Activated CD4-positive, alpha-beta T cell treated with anti-CD3 and anti-CD28 coated beads for 1 hour (primary cell): ENCODE results near the gene ZKSCAN5.
"Not testable (repeated sequence)": the region's sequence is repeated elsewhere in the genome, so short reads cannot be mapped to it uniquely, and the experiment has no call there.

Source experiments
- DNase-seq: peaks from one replicate; pipeline ENCODE4 v3.0.0-alpha.2; 2020

The ZKSCAN5 gene

DNA sequence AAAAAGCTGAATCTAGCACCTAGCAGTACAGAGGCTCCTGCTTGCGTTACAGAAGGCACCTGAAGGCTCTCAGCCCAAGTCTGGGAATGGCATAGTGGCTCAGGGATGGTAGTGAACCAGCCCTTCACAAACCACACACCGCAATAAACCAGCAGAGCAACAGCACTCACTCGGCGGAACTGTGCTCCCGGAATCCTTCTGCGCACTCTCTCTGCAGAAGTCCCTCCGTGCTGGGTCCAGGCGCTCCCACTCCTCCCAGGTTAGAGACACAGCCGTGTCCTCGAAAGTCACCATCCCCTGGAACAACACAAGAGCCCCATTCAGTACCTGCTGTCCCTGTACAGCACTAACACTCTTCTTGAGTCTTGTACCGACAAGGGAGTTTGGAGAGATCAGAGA lies 5.9 kb upstream of the ZKSCAN5 start:
- DNase-seq: no peak

DNA sequence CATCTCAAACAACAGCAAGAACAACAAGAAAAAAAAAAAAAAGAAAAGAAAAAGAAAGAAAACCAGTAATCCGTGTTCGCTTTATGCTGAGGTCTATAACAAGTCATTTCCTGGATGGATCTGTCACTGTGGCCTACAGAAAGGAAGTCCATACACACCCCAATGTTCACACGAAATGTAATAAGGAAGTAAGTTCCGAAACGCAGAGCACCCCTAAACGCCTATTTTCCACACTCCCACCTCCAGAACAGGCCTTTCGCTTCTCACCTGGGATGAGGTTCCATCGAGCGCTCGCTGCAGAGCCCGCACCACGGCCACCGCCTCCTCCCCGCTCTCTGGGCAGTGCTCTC lies 5.1 kb upstream of the ZKSCAN5 start:
- DNase-seq: no peak

GRCh38 chr7:99499721-99500636 lies 4.5 kb upstream of the ZKSCAN5 start, which contains the start of gene ZNF394:
Gene ZNF394, minus strand, starts transcription at chr7:99500281. Its CDS starts 188 bp downstream, at chr7:99500093.
- peak; percentile 82 for DNase-seq

DNA sequence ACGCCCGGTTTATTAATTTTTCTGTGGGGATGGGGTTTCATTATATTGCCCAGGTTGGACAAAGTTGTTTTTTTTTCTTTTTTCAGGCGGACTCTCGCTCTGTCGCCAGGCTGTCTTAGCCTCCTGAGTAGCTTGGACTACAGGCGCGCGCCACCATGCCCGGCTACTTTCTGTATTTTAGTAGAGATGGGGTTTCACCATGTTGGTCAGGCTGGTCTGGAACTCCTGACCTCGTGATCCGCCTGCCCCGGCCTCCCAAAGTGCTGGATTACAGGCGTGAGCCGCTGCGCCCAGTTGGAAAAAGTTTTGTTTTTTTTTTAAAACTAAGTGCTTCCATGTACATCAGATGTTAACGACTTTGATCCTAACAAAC lies 3.8 kb upstream of the ZKSCAN5 start:
- DNase-seq: no peak

GRCh38 chr7:99501236-99501635 lies 3.2 kb upstream of the ZKSCAN5 start:
- not testable (repeated sequence) for DNase-seq

DNA sequence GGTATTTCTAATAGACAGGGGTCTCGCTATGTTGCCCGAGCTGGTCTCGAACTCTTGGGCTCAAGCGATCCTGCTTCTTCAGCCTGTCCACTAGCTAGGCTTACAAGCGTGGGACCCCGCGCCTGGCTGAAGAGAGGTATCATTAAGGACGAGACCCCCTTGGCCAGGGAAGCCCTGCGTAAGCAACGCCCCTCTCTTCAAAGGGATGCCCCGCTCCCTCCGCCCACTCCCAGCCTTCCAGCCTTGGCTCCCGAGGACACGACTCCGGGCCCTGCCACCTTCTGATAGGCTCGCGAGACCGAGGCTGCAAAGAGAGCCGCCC lies 220 bp upstream of the ZKSCAN5 start:
- no peak for DNase-seq

DNA sequence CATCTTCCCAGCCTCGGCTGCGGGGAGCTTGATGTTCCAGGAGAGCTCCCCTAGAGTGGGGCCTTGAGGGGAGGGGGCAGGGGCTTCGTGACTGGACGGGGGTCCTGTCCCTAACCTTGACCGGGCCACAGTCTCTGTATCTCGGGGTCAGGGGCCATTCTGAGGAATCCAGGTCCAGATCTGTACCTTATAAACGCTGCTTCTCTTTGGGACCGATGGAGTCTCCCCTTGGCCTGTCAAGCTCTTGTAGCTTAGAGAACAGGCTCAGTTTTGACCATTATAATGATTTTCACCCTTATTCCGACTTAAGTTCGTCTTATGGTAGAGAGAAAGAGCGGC lies 831 bp downstream of the ZKSCAN5 start:
- no peak for DNase-seq

GRCh38 chr7:99514050-99514449 lies 9.6 kb downstream of the ZKSCAN5 start:
- DNase-seq: no peak

DNA sequence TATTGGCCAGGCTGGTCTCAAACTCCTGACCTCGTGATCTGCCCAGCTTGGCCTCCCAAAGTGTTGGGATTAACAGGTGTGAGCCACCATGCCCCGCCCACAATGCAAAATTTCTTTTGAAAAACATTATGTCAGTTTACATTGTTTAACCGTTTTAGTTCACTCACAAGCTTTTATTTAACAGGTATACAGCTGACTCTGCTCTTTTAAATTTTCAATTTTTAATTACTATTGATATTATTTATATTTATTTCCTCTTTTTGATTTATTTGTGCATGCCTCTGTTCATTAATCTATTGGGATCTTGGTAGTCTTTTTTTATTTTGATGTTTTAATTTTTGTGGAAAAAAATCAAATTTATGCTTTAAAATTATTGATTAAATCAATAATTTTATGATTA lies 16.9 kb downstream of the ZKSCAN5 start:
- DNase-seq: no peak

- no peak for DNase-seq
These were observed 21.4 kb downstream of the ZKSCAN5 start for GRCh38 chr7:99525713-99526440.

GRCh38 chr7:99531354-99531765 lies 26.9 kb downstream of the ZKSCAN5 start:
- DNase-seq: no peak

- no peak for DNase-seq
These were observed 31.2 kb downstream of the ZKSCAN5 start for GRCh38 chr7:99535667-99536066.

DNA sequence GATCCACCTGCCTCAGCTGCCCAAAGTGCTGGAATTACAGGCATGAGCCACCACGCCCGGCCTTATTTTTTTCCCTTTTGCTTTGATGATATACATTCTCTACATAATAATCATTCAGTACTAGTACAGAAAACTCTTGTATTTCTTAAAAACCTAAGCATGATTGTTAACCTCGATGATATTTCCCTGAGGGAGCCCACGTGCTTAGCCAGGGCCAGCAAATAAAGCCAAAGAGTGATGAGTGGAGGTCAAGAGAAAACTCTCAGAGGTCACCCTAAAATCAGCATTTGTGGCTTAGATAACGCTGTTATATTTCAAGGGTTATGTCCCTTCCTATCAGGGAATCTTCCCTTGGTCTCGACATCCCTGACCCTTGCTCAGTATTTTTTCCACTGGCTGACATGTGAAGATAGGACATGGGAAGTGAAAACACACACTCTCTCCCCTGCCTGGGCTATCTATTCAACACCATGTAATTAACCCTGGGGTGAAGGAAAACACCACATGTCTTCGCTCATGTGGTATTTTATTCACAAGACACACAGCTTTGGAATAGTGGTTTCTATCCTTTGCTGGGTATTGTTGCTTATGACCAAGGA lies 34.9 kb downstream of the ZKSCAN5 start:
- DNase-seq: no peak

DNA sequence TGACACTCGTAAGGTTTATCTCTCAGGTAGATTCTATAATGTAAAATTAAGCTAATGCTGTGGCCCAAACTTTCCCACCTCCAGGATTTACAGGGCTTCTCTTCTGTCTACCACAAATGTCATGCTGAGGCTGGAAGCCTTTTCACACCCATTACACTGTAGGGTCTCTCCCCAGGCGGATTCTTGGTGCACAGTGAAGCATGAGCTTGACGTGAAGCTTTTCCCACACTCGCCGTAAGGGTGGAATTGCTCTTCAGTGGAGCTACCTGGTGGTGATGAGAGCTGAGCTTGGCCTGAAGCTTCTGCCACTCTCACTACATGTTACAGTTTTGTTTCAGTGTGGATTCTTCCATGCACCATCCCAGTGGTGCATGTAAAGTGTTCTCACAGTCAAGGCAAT lies 36.1 kb downstream of the ZKSCAN5 start:
- no peak for DNase-seq

DNA sequence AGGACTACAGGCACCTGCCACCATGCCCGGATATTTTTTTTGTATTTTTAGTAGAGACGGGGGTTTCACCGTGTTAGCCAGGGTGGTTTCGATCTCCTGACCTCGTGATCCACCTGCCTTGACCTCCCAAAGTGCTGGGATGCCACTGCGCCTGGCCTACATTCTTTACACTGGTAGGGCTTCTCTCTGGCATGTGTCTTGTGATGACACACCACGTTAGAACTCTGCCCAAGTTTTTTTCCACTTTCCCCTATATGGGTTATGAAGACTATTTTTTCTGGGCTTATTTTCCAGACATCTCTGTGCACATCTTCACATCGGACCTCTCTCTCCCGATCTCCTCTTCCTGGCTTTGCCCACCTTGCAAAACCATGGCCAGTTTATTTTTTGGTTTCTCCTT lies 36.8 kb downstream of the ZKSCAN5 start:
- DNase-seq: no peak

DNA sequence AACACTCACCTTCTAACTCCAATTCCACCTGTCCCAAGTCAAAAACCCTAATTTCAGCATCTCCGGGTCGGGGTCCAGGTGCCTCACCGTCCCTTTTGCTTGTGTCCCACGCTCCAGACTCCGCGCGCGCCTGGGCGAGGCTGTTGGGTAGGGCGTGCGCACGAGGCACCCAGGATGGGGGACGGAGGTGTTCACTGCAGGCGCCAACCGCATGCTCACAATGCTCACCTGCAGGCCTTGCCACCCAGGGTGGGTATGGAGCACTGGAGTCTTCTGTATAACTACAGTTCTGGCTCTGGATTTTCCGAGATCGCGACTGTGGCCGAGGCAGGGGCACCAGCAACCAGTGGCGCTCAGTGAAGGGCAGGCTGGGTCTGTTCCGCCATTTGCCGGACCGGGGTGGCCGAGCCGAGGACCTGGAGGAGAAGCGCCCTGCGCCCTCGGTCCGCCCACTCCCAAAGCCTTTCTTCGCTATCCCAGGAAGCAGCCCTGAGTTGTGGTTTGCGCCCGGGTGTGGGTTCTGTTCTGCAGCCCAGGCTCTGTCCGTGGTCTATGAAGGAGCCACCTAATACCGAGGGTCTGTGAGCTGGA lies 38.7 kb downstream of the ZKSCAN5 start:
- DNase-seq: no peak

DNA sequence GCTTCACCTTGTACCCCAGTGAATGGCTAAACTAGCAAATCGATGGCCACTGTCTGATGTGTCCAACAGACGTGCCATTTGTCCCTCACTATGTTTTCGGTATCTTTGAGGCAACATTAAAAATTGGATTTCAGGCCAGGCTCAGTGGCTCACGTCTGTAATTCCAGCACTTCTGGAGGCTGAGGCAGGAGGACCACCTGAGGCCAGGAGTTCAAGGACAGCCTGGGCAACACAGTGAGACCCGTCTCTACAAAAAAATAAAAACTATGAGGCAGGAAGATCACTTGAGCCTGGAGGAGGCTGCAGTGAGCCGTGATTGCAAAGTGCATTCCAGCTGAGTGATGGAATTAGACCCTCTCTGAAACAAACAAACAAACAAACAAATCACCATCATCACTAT lies 39.5 kb downstream of the ZKSCAN5 start:
- no peak for DNase-seq

- DNase-seq: not testable (repeated sequence)
These were observed 40.8 kb downstream of the ZKSCAN5 start for GRCh38 chr7:99545308-99545707.

- DNase-seq: not testable (repeated sequence)
These were observed 45.1 kb downstream of the ZKSCAN5 start for GRCh38 chr7:99549545-99549944.

DNA sequence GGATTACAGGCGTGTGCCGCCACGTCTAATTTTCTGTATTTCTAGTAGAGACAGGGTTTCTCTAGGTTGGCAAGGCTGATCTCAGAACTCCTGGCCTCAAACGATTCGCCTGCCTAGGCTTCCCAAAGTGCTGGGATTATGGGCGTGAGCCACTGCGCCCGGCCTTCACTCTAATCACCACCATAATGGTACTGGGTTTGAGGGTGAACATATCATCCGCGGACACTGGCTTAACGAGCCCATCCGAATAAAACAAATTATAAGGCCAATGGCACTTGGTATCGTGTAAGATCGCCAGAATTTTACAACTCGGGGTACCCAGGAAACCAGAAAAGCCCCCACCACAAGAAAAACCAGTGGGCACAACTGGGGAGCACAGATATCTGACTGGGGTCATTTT lies 46.9 kb downstream of the ZKSCAN5 start:
- DNase-seq: no peak

- DNase-seq: peak; percentile 80
These were observed 47.5 kb downstream of the ZKSCAN5 start, which contains the start of gene FAM200A for GRCh38 chr7:99551767-99552463. Gene FAM200A, minus strand, starts transcription at chr7:99552114. Its CDS starts 3,707 bp downstream, at chr7:99548407.

DNA sequence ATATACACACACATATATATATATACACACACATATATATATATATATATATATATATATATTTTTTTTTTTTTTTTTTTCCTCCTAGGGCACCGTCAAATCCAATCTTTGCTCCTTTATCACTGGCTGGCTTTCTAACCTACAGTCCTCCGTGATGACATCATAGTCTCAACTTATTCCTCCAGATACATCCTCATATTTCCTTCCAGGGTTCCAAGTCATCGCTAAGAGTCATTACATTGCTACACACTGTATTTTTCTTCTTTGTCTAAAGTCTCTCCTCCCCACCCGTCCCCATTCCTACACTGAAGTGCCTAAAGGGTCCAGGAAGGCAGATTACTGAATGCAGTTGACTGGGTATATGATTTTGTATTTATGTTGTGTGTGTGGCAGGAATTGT lies 48.6 kb downstream of the ZKSCAN5 start:
- DNase-seq: no peak

GRCh38 chr7:99554939-99555338 lies 50.5 kb downstream of the ZKSCAN5 start:
- DNase-seq: no peak
